Measurements from ENCODE around the gene MYL5.
"Not testable (repeated sequence)": the region's sequence is repeated elsewhere in the genome, so short reads cannot be mapped to it uniquely, and the experiment has no call there.

Gene MYL5

DNA sequence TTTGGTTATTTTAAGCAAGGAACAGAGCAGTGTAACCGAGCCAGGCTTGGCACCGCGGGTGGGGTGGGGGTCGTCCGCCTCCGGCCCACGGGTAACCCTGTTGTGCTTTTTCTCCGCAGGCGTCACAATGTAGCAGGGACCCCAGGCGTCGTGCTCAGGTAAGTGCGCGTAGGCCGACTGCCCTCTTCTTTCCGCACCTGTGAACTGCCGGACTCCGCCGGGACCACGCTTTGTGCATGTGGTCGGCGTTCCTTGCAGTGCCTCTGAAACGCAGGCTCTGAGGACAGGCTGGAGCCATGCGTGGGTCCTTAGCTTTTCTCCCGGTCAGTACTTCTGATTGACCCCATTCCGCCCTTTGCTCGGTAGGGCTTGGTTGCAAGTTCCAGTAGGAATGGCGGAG lies 56.2 kb downstream of the MYL5 start:
- DNase-seq, result no peak

DNA sequence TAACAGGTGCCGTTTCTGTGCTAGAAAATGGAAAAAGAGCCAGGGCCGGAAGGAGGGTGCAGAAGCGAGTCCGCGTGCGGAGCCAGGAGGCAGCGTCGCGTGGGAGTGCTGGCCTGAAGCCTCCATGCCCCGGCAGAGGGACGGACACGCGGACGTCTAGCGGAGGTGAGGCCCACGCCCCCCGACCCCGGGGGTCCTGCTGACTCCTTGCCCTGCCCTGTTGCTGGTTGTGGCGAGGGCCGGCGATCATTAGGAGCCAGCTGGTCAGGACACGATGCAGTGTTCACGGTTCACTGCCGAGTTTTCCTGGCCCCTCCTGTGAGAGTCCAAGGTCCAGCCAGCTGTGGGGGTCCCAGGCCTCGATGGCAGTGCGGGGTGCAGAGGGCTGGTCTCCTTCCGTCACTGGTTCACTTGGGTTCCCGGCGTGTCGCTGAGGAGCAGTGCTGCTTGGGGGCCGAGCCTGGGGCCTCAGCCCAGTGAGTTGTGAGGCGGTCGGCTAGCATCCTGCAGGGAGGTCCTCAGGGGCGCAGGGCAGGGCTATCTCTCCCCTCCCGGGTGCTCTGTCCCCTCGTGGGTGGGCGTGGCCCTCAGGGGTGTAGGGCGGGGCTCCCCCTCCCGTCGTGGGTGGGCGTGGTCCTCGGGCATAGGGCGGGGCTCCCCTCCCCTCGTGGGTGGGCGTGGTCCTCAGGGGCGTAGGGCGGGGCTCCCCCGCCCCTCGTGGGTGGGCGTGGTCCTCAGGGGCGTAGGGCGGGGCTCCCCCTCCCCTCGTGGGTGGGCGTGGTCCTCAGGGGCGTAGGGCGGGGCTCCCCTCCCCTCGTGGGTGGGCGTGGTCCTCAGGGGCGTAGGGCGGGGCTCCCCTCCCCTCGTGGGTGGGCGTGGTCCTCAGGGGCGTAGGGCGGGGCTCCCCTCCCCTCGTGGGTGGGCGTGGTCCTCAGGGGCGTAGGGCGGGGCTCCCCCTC lies 56.9 kb downstream of the MYL5 start:
- DNase-seq, result not testable (repeated sequence)
